Lung (tissue), 12 donors: ENCODE data around the gene CCND1. TPM values are rescaled to one million over a fixed set of nuclear protein-coding genes. Genes with fewer than 3 reads are reported as not detected.

Source experiments
- ATAC-seq: fragments of 200-7000 bp; cut with Tn5 transposase; one replicate; pipeline ENCODE4 v1.9.1; 2020; ENCODE audit warnings: moderate number of reproducible peaks; ENCODE audit not compliant: insufficient read depth, low FRiP score
- DNase-seq, 3 donors: peaks; one replicate each; pipeline ENCODE4 v3.0.0-alpha.2; 2013 to 2017
- H3K27ac ChIP-seq, 2 donors: one replicate each; pipeline ENCODE4 v1.5.1; 2013; ENCODE audit warnings: mild to moderate bottlenecking in 2 of 2, moderate library complexity in 2 of 2, control low read depth in 1 of 2, inconsistent platforms in 1 of 2, low read depth in 1 of 2, low read length in 1 of 2
- H3K27me3 ChIP-seq, 3 donors: one replicate each; pipeline ENCODE4 v1.5.1; 2013; ENCODE audit warnings: low read length in 2 of 3; ENCODE audit not compliant: control insufficient read depth in 3 of 3, insufficient read depth in 3 of 3
- H3K36me3 ChIP-seq, 4 donors: one replicate each; pipeline ENCODE4 v1.5.1; 2013; ENCODE audit warnings: low read length in 4 of 4, mild to moderate bottlenecking in 1 of 4, moderate library complexity in 1 of 4; ENCODE audit not compliant: control insufficient read depth in 4 of 4, insufficient read depth in 4 of 4
- H3K4me1 ChIP-seq, 5 donors: one replicate each; pipeline ENCODE4 v1.5.1; 2013; ENCODE audit warnings: low read length in 5 of 5, mild to moderate bottlenecking in 2 of 5, moderate library complexity in 1 of 5; ENCODE audit not compliant: control insufficient read depth in 5 of 5, insufficient read depth in 5 of 5
- H3K4me3 ChIP-seq: one replicate; pipeline ENCODE4 v1.5.1; 2013; ENCODE audit warnings: mild to moderate bottlenecking, control low read depth, moderate library complexity
- H3K9ac ChIP-seq, 2 donors: one replicate each; pipeline ENCODE4 v1.5.1; 2013; ENCODE audit warnings: low read length in 2 of 2, control low read depth in 1 of 2; ENCODE audit not compliant: insufficient read depth in 1 of 2
- H3K9me3 ChIP-seq, 4 donors: one replicate each; pipeline ENCODE4 v1.5.1; 2013; ENCODE audit warnings: low read length in 3 of 4, mild to moderate bottlenecking in 1 of 4, moderate library complexity in 1 of 4; ENCODE audit not compliant: control insufficient read depth in 4 of 4, insufficient read depth in 3 of 4
- WGBS, 2 donors: extraction: QIAGEN DNeasy Blood & Tissue Kit; methylation state at CpG; one replicate each; pipeline ENCODE4 v1.1.7; 2013; 5-methylcytosine and 5-hydroxymethylcytosine counted together
- polyA plus RNA-seq, 2 donors: library from polyadenylated mRNA; stranded (reverse); fragments of 200-250 nt; gene quantifications; one replicate each; pipeline ENCODE4 v1.2.1, GENCODE V29; 2013
- total RNA-seq, 2 donors: library from RNA; depleted of rRNA in 1 of 2; stranded (reverse); fragments of >200 nt in 1 of 2; gene quantifications; one replicate each; pipeline ENCODE4 v1.2.1, GENCODE V29; 2014 to 2021
- TF ChIP-seq, protein P1 (sequence below): IDR thresholded peaks from 2 replicates; pipeline ENCODE4 v1.5.1; 2012; ENCODE audit warnings: mild to moderate bottlenecking; ENCODE audit errors: control extremely low read depth, extremely low read depth
- donor health status: control.
- donor health status: control.
- donor health status: Bipolar disorder and iron deficiency.
- donor health status: healthy.
- donor health status: DM: yes; HTN: yes; CAD: no.

CCND1 gene
- total and polyA plus RNA-seq, 4 donors = 32.1 to 190 (median 84.3) TPM

DNA sequence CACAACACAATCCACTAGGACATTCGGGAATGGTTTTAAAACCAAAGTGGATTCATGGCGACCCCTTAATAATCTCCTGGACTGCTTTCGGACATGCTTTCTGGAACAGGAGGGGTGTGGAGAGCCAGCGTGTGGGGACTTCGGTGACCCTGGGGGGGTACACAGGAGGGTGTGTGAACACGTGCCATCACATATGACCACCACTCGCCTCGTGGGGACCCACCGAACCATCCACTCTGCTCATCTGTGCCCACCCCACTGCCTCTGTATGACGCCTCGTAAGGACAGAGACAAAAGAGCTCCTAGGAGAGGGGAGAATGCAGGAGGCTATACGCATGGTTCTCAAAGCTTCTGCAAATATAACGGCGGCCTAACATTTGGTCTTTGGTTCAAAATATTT, 25.3 kb downstream of the CCND1 start:
- TF ChIP-seq, protein P1, sequence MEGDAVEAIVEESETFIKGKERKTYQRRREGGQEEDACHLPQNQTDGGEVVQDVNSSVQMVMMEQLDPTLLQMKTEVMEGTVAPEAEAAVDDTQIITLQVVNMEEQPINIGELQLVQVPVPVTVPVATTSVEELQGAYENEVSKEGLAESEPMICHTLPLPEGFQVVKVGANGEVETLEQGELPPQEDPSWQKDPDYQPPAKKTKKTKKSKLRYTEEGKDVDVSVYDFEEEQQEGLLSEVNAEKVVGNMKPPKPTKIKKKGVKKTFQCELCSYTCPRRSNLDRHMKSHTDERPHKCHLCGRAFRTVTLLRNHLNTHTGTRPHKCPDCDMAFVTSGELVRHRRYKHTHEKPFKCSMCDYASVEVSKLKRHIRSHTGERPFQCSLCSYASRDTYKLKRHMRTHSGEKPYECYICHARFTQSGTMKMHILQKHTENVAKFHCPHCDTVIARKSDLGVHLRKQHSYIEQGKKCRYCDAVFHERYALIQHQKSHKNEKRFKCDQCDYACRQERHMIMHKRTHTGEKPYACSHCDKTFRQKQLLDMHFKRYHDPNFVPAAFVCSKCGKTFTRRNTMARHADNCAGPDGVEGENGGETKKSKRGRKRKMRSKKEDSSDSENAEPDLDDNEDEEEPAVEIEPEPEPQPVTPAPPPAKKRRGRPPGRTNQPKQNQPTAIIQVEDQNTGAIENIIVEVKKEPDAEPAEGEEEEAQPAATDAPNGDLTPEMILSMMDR = no peak
- Histone ChIP-seq H3K4me1 (peaks cover 0 to 9% (median 0%) of the 10 kb centered on the region in 5 donors), H3K27me3 (no peaks in the 10 kb centered on the region), H3K9ac (no peak overlapping the region), H3K9me3 (no peaks in the 10 kb centered on the region), H3K36me3 (peaks cover 0 to 41% (median 14%) of the 10 kb centered on the region in 4 donors), H3K27ac (no peak overlapping the region), H3K4me3 (no peak overlapping the region)
- WGBS, 2 donors = 94 to 96% methylated on average over 14 of the region's 14 CpGs
- no peak for ATAC-seq
- DNase-seq = no peak

DNA sequence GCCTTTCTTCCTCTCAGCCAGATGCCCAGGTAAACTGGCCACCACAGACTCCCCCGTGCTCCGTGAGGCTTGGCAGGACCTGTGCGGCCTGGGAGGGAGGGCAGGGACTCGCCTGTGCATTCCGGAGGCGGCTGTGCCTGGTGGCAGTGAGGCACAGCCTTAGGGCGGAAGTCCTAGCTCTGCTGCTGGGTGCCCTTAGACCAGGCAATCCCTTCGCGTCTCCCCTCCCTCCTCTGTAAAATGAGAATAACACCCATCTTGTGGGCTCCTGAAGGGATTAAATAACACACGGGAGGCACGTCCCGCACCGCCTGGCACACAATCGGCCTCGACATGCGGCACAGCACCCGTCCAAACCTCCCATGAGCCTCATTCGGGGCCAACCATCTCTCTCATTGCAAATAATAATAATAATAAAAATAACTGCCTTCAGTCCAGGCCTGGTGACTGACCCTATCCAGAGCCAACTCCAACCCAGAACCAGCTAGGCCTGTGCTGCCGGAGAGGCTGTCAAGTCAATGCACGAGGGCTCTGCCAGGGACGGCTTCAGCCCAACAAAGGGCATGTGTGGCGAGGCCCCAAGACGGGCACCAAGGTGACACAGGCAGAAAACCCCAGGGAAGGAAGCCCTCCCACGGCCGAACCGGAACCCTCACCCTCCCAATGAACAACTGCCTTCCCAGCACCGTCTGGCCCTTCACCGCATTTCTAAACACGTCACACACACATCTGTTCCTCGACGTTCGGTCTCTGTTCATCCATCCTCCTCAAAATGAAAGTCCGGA, 26.0 kb downstream of the CCND1 start:
- Histone ChIP-seq H3K27ac (no peak overlapping the region), H3K9me3 (no peaks in the 10 kb centered on the region), H3K36me3 (peaks cover 0 to 44% (median 16%) of the 10 kb centered on the region in 4 donors), H3K9ac (no peak overlapping the region), H3K4me1 (peaks cover 0 to 9% (median 0%) of the 10 kb centered on the region in 5 donors), H3K4me3 (no peak overlapping the region), H3K27me3 (no peaks in the 10 kb centered on the region)
- DNase-seq = no peak
- WGBS, 2 donors = 92 to 93% methylated on average over 33 of the region's 33 CpGs
- ATAC-seq = no peak
- TF ChIP-seq, protein P1 = no peak

DNA sequence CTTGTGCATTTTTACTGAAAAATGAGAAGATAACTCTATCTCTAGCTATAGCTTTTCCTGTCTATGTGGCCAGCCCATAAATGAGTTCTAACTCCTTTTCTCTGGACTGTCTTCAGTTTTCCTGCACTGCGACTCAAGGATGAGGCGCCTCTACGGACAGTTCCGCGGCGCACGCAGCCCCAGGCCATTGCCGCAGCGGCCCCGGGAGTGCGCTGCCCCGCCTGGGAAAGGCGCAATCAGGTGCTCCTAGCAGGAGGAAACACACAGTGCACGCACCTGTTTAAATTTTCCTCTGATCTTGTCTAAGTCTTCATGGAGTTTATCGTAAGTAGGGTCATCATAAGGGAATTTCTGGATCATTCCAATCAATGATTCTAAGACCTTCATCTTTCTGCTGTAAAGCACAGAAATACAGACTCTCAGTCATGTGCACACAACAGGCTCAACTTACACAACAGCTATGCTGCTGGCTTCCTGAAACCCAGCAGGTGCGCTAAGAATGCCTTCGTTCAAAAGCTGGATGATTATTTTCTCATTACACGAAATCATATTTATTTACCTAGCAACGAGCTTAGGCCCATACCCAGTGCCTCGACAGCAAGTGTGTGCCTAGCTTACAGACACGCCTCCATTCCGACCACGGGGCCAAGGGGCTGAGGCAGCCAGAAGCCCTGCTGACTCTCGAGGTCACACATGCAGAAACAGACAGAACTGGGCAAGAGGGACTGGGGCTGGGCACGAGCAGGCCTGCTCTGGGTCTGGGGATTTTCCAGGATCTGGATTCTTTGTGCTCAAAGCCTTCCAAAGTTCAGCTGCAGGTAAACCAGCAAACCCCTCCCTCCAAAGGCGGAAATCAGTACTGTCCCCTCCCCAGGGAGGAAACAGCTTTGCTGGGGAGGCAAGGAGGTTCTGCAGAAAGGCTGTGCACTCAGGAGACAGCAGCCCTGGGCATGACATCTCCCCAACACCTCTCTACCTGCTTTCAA, 27.0 kb downstream of the CCND1 start:
- no peak overlapping the region for H3K9ac ChIP-seq
- no peak overlapping the region for H3K4me3 ChIP-seq
- peaks cover 0 to 9% (median 0%) of the 10 kb centered on the region in 5 donors for H3K4me1 ChIP-seq
- 90 to 94% methylated on average over 26 of the region's 26 CpGs for WGBS, 2 donors
- TF ChIP-seq, protein P1 = no peak
- H3K36me3 ChIP-seq = peaks cover 0 to 45% (median 19%) of the 10 kb centered on the region in 4 donors
- no peak for ATAC-seq
- no peak for DNase-seq
- H3K9me3 ChIP-seq = no peaks in the 10 kb centered on the region
- H3K27ac ChIP-seq = no peak overlapping the region
- H3K27me3 ChIP-seq = no peaks in the 10 kb centered on the region
